GM23338 (cell line): ENCODE results near the gene C19orf81. TPM values are rescaled to one million over a fixed set of nuclear protein-coding genes. Genes with fewer than 3 reads are reported as not detected.

Experiments used
- ATAC-seq: fragments of 200-7000 bp; cut with Tn5 transposase; 3 replicates; pipeline ENCODE4 v1.9.1; 2020
- DNase-seq: peaks from one replicate; pipeline ENCODE4 v3.0.0-alpha.2; 2015; ENCODE audit warnings: low spot score
- H2AFZ ChIP-seq: fragments of 200-600 bp; sonication (generic); 2 replicates; pipeline ENCODE4 v1.8.0; 2016; ENCODE audit warnings: antibody characterized with exemption, mild to moderate bottlenecking, moderate library complexity
- H3F3A ChIP-seq: fragments of 200-600 bp; sonication (generic); replicated peaks from 2 replicates; pipeline ENCODE4 v1.8.0; 2017; ENCODE audit warnings: antibody characterized with exemption, mixed run types, low read depth
- H3K27ac ChIP-seq: fragments of 200-600 bp; sonication (generic); 2 replicates; pipeline ENCODE4 v1.6.1; 2016; ENCODE audit warnings: low read depth
- H3K27me3 ChIP-seq: fragments of 200-600 bp; sonication (generic); 2 replicates; pipeline ENCODE4 v1.8.0; 2016; ENCODE audit warnings: mild to moderate bottlenecking, mixed run types, moderate library complexity; ENCODE audit not compliant: insufficient read depth
- H3K36me3 ChIP-seq: fragments of 200-600 bp; sonication (generic); 2 replicates; pipeline ENCODE4 v1.8.0; 2016; ENCODE audit warnings: mild to moderate bottlenecking; ENCODE audit not compliant: insufficient read depth
- H3K4me1 ChIP-seq: fragments of 200-600 bp; sonication (generic); 2 replicates; pipeline ENCODE4 v1.8.0; 2016; ENCODE audit warnings: mild to moderate bottlenecking, moderate library complexity; ENCODE audit not compliant: insufficient read depth
- H3K4me2 ChIP-seq: fragments of 200-600 bp; sonication (generic); 2 replicates; pipeline ENCODE4 v1.7.1; 2017; ENCODE audit warnings: mixed run types
- H3K4me3 ChIP-seq: fragments of 200-600 bp; sonication (generic); 2 replicates; pipeline ENCODE4 v1.6.1; 2016; ENCODE audit warnings: mixed run types
- H3K79me2 ChIP-seq: fragments of 200-600 bp; sonication (generic); replicated peaks from 2 replicates; pipeline ENCODE4 v1.8.0; 2017; ENCODE audit warnings: mild to moderate bottlenecking; ENCODE audit not compliant: insufficient read depth
- H3K9me2 ChIP-seq: fragments of 200-600 bp; sonication (generic); 2 replicates; pipeline ENCODE4 v1.8.0; 2017; ENCODE audit not compliant: insufficient read depth
- H4K20me1 ChIP-seq: fragments of 200-600 bp; sonication (generic); replicated peaks from 2 replicates; pipeline ENCODE4 v1.8.0; 2017; ENCODE audit warnings: mild to moderate bottlenecking; ENCODE audit not compliant: insufficient read depth
- H3K27ac Mint-ChIP-seq: 2 replicates; pipeline ENCODE4 v1.8.0; 2020; ENCODE audit warnings: inconsistent platforms, mild to moderate bottlenecking, moderate library complexity, mixed read lengths
- H3K27me3 Mint-ChIP-seq: 3 replicates; pipeline ENCODE4 v1.8.0; 2022; ENCODE audit warnings: low read depth, mild to moderate bottlenecking, moderate library complexity, mixed read lengths, inconsistent platforms; ENCODE audit not compliant: insufficient read depth, poor library complexity
- H3K36me3 Mint-ChIP-seq: 3 replicates; pipeline ENCODE4 v1.8.0; 2021; ENCODE audit warnings: low read depth, mild to moderate bottlenecking, inconsistent platforms, moderate library complexity, mixed read lengths
- H3K4me1 Mint-ChIP-seq: 3 replicates; pipeline ENCODE4 v1.8.0; 2020; ENCODE audit warnings: mild to moderate bottlenecking, inconsistent platforms, mixed read lengths
- H3K4me3 Mint-ChIP-seq: 3 replicates; pipeline ENCODE4 v1.8.0; 2021; ENCODE audit warnings: moderate library complexity, mild to moderate bottlenecking, inconsistent platforms, mixed read lengths
- H3K9me3 Mint-ChIP-seq: 3 replicates; pipeline ENCODE4 v1.8.0; 2020; ENCODE audit warnings: moderate library complexity, mild to moderate bottlenecking, inconsistent platforms, mixed read lengths
- CREB1 ChIP-seq: fragments of 250-450 bp; sonication (Bioruptor Pico); IDR thresholded peaks from 2 replicates; pipeline ENCODE4 v1.5.0; 2020; ENCODE audit warnings: low read depth, mild to moderate bottlenecking, moderate library complexity
- EZH2 ChIP-seq: fragments of 200-600 bp; sonication (generic); IDR thresholded peaks from one replicate; pipeline ENCODE4 v1.8.0; 2017; ENCODE audit warnings: antibody characterized with exemption, mild to moderate bottlenecking, low read depth; ENCODE audit not compliant: unreplicated experiment
- EZH2phosphoT487 ChIP-seq: fragments of 200-600 bp; sonication (generic); IDR thresholded peaks from one replicate; pipeline ENCODE4 v1.8.1; 2018; ENCODE audit warnings: antibody characterized with exemption; ENCODE audit not compliant: unreplicated experiment
- JUNB ChIP-seq: IDR thresholded peaks from one replicate; pipeline ENCODE4 v1.6.1; 2016; ENCODE audit warnings: antibody characterized with exemption; ENCODE audit not compliant: unreplicated experiment
- NANOG ChIP-seq: IDR thresholded peaks from 2 replicates; pipeline ENCODE4 v1.6.1; 2016; ENCODE audit warnings: antibody characterized with exemption, borderline replicate concordance
- POLR2AphosphoS5 ChIP-seq: IDR thresholded peaks from 2 replicates; pipeline ENCODE4 v1.6.1; 2016; ENCODE audit warnings: antibody characterized with exemption, low read depth
- STAT1 ChIP-seq: IDR thresholded peaks from one replicate; pipeline ENCODE4 v1.6.1; 2016; ENCODE audit warnings: antibody characterized with exemption; ENCODE audit not compliant: unreplicated experiment
- ZNF114 ChIP-seq: fragments of 250-450 bp; sonication (Bioruptor Pico); IDR thresholded peaks from 2 replicates; pipeline ENCODE4 v1.5.0; 2020; ENCODE audit warnings: mild to moderate bottlenecking, moderate library complexity
- ZNF331 ChIP-seq: fragments of 250-450 bp; sonication (Bioruptor Pico); IDR thresholded peaks from 2 replicates; pipeline ENCODE4 v1.5.0; 2020; ENCODE audit warnings: low read depth, mild to moderate bottlenecking, moderate library complexity
- polyA plus RNA-seq: library from polyadenylated mRNA; unstranded; fragments of >200 nt; fragmentation: Nextera tagmentation; extraction: Ambion mirVana; gene quantifications from 2 replicates; pipeline ENCODE4 v1.2.1, GENCODE V29; 2016
- total RNA-seq: library from RNA; depleted of rRNA; stranded (reverse); fragments of >200 nt; shearing (Covaris generic); gene quantifications from 2 replicates; pipeline ENCODE4 v1.2.3, GENCODE V29; 2014
- TF ChIP-seq, protein P1 (sequence below): fragments of 250-450 bp; sonication (Bioruptor Pico); IDR thresholded peaks from 2 replicates; pipeline ENCODE4 v1.5.0; 2020; ENCODE audit warnings: mild to moderate bottlenecking, moderate library complexity
- TF ChIP-seq, protein P2 (sequence below): IDR thresholded peaks from 2 replicates; pipeline ENCODE4 v1.6.1; 2016; ENCODE audit warnings: antibody characterized with exemption
- TF ChIP-seq, protein P3 (sequence below), 2 experiments: fragments of 200-600 bp in 1 of 2; sonication (generic) in 1 of 2; conservative IDR thresholded peaks; 2 replicates each; pipeline versions ENCODE4 v1.5.1 to v1.6.1; 2016 to 2017; ENCODE audit warnings: antibody characterized with exemption in 2 of 2, low read depth in 2 of 2, mild to moderate bottlenecking in 2 of 2, moderate library complexity in 1 of 2

Gene C19orf81
- total and polyA plus RNA-seq, 2 experiments from 2014 or later: 23.2 to 54.3 TPM

DNA sequence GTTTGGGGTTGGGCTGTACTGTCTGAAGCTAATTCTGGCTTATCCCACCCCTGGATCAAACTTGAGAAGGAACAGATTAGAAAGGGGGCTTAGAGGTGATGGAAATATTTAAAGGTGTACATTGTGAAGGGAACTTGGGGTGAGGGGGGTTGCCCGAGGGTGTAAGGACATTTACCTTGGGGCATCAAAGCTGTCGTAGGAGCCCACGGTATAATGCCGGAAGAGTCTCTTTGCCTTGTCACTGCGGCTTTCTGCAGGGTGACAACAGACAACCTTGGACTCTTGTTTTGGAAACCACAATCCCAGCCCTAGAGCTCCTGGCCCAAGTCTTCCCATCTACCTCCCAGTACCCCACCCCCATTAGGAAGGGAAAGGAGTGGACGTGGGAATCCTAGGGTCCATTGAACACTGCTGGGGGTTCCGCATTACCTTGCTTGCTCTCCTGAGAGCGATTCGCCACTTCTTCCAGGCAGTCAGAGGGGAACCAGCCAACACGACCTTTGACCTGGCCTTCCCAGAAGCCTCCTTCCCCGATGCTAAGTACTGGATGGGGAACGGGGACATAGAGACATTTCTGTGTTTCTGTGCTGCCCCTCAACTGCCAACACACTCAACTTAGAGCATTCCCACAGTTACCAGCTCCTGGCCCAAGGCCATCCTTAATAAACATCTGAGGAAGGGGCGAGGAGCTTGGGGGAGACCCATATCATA, 48.3 kb downstream of the C19orf81 start (continued):
- TF ChIP-seq, protein P1, sequence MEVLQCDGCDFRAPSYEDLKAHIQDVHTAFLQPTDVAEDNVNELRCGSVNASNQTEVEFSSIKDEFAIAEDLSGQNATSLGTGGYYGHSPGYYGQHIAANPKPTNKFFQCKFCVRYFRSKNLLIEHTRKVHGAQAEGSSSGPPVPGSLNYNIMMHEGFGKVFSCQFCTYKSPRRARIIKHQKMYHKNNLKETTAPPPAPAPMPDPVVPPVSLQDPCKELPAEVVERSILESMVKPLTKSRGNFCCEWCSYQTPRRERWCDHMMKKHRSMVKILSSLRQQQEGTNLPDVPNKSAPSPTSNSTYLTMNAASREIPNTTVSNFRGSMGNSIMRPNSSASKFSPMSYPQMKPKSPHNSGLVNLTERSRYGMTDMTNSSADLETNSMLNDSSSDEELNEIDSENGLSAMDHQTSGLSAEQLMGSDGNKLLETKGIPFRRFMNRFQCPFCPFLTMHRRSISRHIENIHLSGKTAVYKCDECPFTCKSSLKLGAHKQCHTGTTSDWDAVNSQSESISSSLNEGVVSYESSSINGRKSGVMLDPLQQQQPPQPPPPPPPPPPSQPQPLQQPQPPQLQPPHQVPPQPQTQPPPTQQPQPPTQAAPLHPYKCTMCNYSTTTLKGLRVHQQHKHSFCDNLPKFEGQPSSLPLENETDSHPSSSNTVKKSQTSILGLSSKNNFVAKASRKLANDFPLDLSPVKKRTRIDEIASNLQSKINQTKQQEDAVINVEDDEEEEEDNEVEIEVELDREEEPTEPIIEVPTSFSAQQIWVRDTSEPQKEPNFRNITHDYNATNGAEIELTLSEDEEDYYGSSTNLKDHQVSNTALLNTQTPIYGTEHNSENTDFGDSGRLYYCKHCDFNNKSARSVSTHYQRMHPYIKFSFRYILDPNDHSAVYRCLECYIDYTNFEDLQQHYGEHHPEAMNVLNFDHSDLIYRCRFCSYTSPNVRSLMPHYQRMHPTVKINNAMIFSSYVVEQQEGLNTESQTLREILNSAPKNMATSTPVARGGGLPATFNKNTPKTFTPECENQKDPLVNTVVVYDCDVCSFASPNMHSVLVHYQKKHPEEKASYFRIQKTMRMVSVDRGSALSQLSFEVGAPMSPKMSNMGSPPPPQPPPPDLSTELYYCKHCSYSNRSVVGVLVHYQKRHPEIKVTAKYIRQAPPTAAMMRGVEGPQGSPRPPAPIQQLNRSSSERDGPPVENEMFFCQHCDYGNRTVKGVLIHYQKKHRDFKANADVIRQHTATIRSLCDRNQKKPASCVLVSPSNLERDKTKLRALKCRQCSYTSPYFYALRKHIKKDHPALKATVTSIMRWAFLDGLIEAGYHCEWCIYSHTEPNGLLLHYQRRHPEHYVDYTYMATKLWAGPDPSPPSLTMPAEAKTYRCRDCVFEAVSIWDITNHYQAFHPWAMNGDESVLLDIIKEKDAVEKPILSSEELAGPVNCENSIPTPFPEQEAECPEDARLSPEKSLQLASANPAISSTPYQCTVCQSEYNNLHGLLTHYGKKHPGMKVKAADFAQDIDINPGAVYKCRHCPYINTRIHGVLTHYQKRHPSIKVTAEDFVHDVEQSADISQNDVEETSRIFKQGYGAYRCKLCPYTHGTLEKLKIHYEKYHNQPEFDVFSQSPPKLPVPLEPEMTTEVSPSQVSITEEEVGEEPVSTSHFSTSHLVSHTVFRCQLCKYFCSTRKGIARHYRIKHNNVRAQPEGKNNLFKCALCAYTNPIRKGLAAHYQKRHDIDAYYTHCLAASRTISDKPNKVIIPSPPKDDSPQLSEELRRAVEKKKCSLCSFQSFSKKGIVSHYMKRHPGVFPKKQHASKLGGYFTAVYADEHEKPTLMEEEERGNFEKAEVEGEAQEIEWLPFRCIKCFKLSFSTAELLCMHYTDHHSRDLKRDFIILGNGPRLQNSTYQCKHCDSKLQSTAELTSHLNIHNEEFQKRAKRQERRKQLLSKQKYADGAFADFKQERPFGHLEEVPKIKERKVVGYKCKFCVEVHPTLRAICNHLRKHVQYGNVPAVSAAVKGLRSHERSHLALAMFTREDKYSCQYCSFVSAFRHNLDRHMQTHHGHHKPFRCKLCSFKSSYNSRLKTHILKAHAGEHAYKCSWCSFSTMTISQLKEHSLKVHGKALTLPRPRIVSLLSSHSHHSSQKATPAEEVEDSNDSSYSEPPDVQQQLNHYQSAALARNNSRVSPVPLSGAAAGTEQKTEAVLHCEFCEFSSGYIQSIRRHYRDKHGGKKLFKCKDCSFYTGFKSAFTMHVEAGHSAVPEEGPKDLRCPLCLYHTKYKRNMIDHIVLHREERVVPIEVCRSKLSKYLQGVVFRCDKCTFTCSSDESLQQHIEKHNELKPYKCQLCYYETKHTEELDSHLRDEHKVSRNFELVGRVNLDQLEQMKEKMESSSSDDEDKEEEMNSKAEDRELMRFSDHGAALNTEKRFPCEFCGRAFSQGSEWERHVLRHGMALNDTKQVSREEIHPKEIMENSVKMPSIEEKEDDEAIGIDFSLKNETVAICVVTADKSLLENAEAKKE (CRISPR knock-in tag): no peak
- no peak for TF ChIP-seq POLR2AphosphoS5

DNA sequence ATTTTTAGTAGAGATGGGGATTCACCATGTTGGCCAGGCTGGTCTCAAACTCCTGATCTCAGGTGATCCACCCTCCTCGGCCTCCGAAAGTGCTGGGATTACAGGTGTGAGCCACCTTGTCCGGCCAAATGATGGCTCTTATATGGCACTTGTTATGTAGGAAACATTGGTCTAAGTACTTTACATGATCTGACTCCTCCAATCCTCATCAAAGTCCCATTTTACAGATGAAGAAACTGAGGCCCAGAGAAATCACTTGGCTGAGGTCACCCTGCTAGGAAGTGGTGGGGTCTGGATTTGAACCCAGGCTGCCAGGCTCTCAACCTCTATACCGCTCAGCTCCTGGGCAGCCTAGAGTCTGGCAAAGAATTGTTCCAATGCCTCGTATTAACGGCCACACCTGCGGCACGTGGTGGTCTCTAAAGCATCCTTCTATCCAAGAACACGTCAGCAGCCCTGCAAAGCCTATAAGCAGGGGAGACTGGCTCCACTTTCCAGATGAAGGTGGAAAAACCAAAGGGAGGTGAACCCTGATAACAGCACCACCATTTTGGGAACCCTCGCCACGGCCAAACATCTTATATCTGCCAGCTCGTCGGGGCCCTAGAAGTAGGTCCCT, 52.2 kb downstream of the C19orf81 start:
- Histone ChIP-seq H3K36me3 (no peaks in the 10 kb centered on the region), H3K27me3 (peaks cover 46% of the 10 kb centered on the region), H3K4me1 (0 out of 2 replicates have a peak, but pooled peaks cover 2% of the 10 kb centered on the region), H3K4me2 (no peak overlapping the region), H3K79me2 (no peaks in the 10 kb centered on the region), H3K4me3 (no peak overlapping the region), H2AFZ (no peak overlapping the region), H3F3A (no peaks in the 10 kb centered on the region), H3K9me2 (no peaks in the 10 kb centered on the region), H3K27ac (no peak overlapping the region), H4K20me1 (no peaks in the 10 kb centered on the region; the same call in 1 of the 2 replicates)
- Mint-ChIP-seq H3K27ac (no peak overlapping the region), H3K4me3 (no peak overlapping the region), H3K9me3 (peaks cover 91% of the 10 kb centered on the region), H3K27me3 (peaks cover 3% of the 10 kb centered on the region), H3K4me1 (no peaks in the 10 kb centered on the region), H3K36me3 (peaks cover 53% of the 10 kb centered on the region)
- DNase-seq (no peak), ATAC-seq (no peak)
- TF ChIP-seq, protein P2, sequence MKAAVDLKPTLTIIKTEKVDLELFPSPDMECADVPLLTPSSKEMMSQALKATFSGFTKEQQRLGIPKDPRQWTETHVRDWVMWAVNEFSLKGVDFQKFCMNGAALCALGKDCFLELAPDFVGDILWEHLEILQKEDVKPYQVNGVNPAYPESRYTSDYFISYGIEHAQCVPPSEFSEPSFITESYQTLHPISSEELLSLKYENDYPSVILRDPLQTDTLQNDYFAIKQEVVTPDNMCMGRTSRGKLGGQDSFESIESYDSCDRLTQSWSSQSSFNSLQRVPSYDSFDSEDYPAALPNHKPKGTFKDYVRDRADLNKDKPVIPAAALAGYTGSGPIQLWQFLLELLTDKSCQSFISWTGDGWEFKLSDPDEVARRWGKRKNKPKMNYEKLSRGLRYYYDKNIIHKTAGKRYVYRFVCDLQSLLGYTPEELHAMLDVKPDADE: no peak
- TF ChIP-seq EZH2 (no peak), JUNB (no peak), STAT1 (no peak), POLR2AphosphoS5 (no peak), NANOG (no peak), ZNF331 (CRISPR knock-in tag) (no peak), ZNF114 (no peak), CREB1 (CRISPR knock-in tag) (no peak), EZH2phosphoT487 (no peak)
- TF ChIP-seq, protein P3, sequence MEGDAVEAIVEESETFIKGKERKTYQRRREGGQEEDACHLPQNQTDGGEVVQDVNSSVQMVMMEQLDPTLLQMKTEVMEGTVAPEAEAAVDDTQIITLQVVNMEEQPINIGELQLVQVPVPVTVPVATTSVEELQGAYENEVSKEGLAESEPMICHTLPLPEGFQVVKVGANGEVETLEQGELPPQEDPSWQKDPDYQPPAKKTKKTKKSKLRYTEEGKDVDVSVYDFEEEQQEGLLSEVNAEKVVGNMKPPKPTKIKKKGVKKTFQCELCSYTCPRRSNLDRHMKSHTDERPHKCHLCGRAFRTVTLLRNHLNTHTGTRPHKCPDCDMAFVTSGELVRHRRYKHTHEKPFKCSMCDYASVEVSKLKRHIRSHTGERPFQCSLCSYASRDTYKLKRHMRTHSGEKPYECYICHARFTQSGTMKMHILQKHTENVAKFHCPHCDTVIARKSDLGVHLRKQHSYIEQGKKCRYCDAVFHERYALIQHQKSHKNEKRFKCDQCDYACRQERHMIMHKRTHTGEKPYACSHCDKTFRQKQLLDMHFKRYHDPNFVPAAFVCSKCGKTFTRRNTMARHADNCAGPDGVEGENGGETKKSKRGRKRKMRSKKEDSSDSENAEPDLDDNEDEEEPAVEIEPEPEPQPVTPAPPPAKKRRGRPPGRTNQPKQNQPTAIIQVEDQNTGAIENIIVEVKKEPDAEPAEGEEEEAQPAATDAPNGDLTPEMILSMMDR (conservative IDR thresholded peaks at IDR 0.05; ENCODE audit: low read depth in 2 of 2): no peak
